ENCODE measurements around the gene BAZ2B. TPM values are rescaled to one million over a fixed set of nuclear protein-coding genes. Genes with fewer than 3 reads are reported as not detected.
A peak's percentile ranks its signal among the peaks of the same experiment; 100 is the strongest.

The BAZ2B gene
- total and polyA plus RNA-seq, 7 donors: 7.6 to 156 (median 105) TPM

GRCh38 chr2:159639071-159639470 is 22.7 kb upstream of the BAZ2B start:
- H3K36me3 ChIP-seq: no peaks in the 10 kb centered on the region
- WGBS, 2 donors: 96% methylated on average over 1 of the region's 1 CpG
- no peak for TF ChIP-seq POLR2A (IDR thresholded peaks at IDR 0.05)
- TF ChIP-seq EP300 (IDR thresholded peaks at IDR 0.05): no peak
- no peak for TF ChIP-seq CTCF (IDR thresholded peaks at IDR 0.05)
- no peak for TF ChIP-seq POLR2AphosphoS5 (IDR thresholded peaks at IDR 0.05)
- H3K27me3 ChIP-seq: no peaks in the 10 kb centered on the region
- intact Hi-C loops (cut with DNase I): no loop called here
- H3K9me3 ChIP-seq: no peaks in the 10 kb centered on the region
- H3K4me3 ChIP-seq: no peak overlapping the region
- DNase-seq: no peak
- H3K4me1 ChIP-seq: no peaks in the 10 kb centered on the region
- H3K27ac ChIP-seq: no peak overlapping the region

GRCh38 chr2:159637988-159638501 is 21.7 kb upstream of the BAZ2B start:
- Histone ChIP-seq H3K27ac (no peak overlapping the region), H3K36me3 (no peaks in the 10 kb centered on the region), H3K4me1 (no peaks in the 10 kb centered on the region), H3K9me3 (no peaks in the 10 kb centered on the region), H3K4me3 (no peak overlapping the region), H3K27me3 (no peaks in the 10 kb centered on the region)
- DNase-seq: no peak
- TF ChIP-seq EP300 (IDR thresholded peaks at IDR 0.05) (no peak), POLR2AphosphoS5 (IDR thresholded peaks at IDR 0.05) (no peak), POLR2A (IDR thresholded peaks at IDR 0.05) (no peak), CTCF (IDR thresholded peaks at IDR 0.05) (no peak)
- WGBS, 2 donors: 90 to 97% methylated on average over 4 of the region's 4 CpGs
- intact Hi-C loops (cut with DNase I): no loop called here

- no peaks in the 10 kb centered on the region for H3K4me1 ChIP-seq
- 97 to 98% methylated on average over 3 of the region's 3 CpGs for WGBS, 2 donors
- H3K27ac ChIP-seq: no peak overlapping the region
- no peak for DNase-seq
- no peak overlapping the region for H3K4me3 ChIP-seq
- no peaks in the 10 kb centered on the region for H3K9me3 ChIP-seq
- no peaks in the 10 kb centered on the region for H3K27me3 ChIP-seq
- TF ChIP-seq POLR2AphosphoS5 (IDR thresholded peaks at IDR 0.05): no peak
- no peak for TF ChIP-seq CTCF (IDR thresholded peaks at IDR 0.05)
- no peak for TF ChIP-seq POLR2A (IDR thresholded peaks at IDR 0.05)
- TF ChIP-seq EP300 (IDR thresholded peaks at IDR 0.05): no peak
- H3K36me3 ChIP-seq: no peaks in the 10 kb centered on the region
- intact Hi-C loops (cut with DNase I): no loop called here
Observed at GRCh38 chr2:159637240-159637639, 20.9 kb upstream of the BAZ2B start.

GRCh38 chr2:159635006-159635789 is 18.9 kb upstream of the BAZ2B start:
- DNase-seq: no peak
- TF ChIP-seq POLR2A (IDR thresholded peaks at IDR 0.05): no peak
- TF ChIP-seq EP300 (IDR thresholded peaks at IDR 0.05): no peak
- no peak for TF ChIP-seq CTCF (IDR thresholded peaks at IDR 0.05)
- Histone ChIP-seq H3K4me1 (no peaks in the 10 kb centered on the region), H3K4me3 (no peak overlapping the region), H3K27ac (peak overlapping the region in 1 of 4 donors; percentile 37), H3K27me3 (no peaks in the 10 kb centered on the region), H3K36me3 (no peaks in the 10 kb centered on the region), H3K9me3 (no peaks in the 10 kb centered on the region)
- WGBS, 2 donors: 69 to 70% methylated on average over 4 of the region's 4 CpGs
- intact Hi-C loops (cut with DNase I): no loop called here

Measured in sigmoid colon (tissue), 7 donors.